Esophagus squamous epithelium (tissue), 5 donors: ENCODE measurements around the gene MICU2. TPM values are rescaled to one million over a fixed set of nuclear protein-coding genes. Genes with fewer than 3 reads are reported as not detected.

Experiments
- DNase-seq: peaks from one replicate; lab custom pipeline; 2025; lab: John Stamatoyannopoulos, UW
- H3K27ac ChIP-seq, 4 donors: fragments of 200-600 bp; sonication (generic); one replicate each; pipeline ENCODE4 v1.5.1; 2016 to 2019; ENCODE audit warnings: mild to moderate bottlenecking in 1 of 4
- H3K27me3 ChIP-seq, 4 donors: fragments of 200-600 bp; sonication (generic); 1 replicate in 3 of 4; 2 replicates in 1 of 4; pipeline versions ENCODE4 v1.5.1 to v1.6.0; 2017 to 2021; ENCODE audit warnings: antibody characterized with exemption in 1 of 4
- H3K36me3 ChIP-seq, 3 donors: fragments of 200-600 bp; sonication (generic); one replicate each; pipeline ENCODE4 v1.5.1; 2016 to 2019
- H3K4me1 ChIP-seq, 3 donors: fragments of 200-600 bp; sonication (generic); one replicate each; pipeline ENCODE4 v1.5.1; 2017 to 2019
- H3K4me3 ChIP-seq, 4 donors: fragments of 200-600 bp; sonication (generic); 1 replicate in 3 of 4; 2 replicates in 1 of 4; pipeline ENCODE4 v1.5.1; 2016 to 2019; ENCODE audit warnings: mild to moderate bottlenecking in 2 of 4, moderate library complexity in 1 of 4
- H3K9me3 ChIP-seq, 3 donors: fragments of 200-600 bp; sonication (generic); one replicate each; pipeline ENCODE4 v1.5.1; 2016 to 2019
- CTCF ChIP-seq, 6 experiments: fragments of 450-650 bp in 4 of 6; fragments of 200-600 bp in 2 of 6; sonication (generic) in 2 of 6; IDR thresholded peaks; one replicate each; pipeline ENCODE4 v1.5.1; 2016 to 2019; ENCODE audit warnings: antibody characterized with exemption in 6 of 6, mild to moderate bottlenecking in 4 of 6, moderate library complexity in 4 of 6
- POLR2A ChIP-seq, 4 donors: fragments of 450-650 bp; IDR thresholded peaks; one replicate each; pipeline ENCODE4 v1.6.1; 2017; ENCODE audit warnings: antibody characterized with exemption in 4 of 4, mild to moderate bottlenecking in 4 of 4, moderate library complexity in 3 of 4
- WGBS, 2 donors: methylation state at CpG; one replicate each; pipeline ENCODE4 v1.1.5; 2018; 5-methylcytosine and 5-hydroxymethylcytosine counted together
- intact Hi-C: fragments of 100-400 bp; cut with DNase I; formaldehyde crosslinking; loops from one replicate; pipeline ENCODE4 v1.15.0; 2022
- total RNA-seq, 4 donors: library from RNA; depleted of rRNA; stranded (reverse); fragments of >200 nt; gene quantifications; one replicate each; pipeline ENCODE4 v1.1.0, GENCODE V29; 2016
- donor health status: DM: yes; HTN: yes; CAD: no.

The MICU2 gene
- total RNA-seq, 4 donors from 2014 or later = 48.4 to 61.6 (median 51.9) TPM

- no peak for DNase-seq
- 90 to 93% methylated on average over 15 to 21 of the region's 21 CpGs for WGBS, 2 donors
- Histone ChIP-seq H3K27me3 (peaks cover 0 to 52% (median 0%) of the 10 kb centered on the region in 4 donors), H3K4me3 (no peak overlapping the region), H3K9me3 (no peaks in the 10 kb centered on the region), H3K27ac (no peak overlapping the region), H3K4me1 (no peaks in the 10 kb centered on the region), H3K36me3 (no peaks in the 10 kb centered on the region)
- intact Hi-C loops = no loop called here
- no peak for TF ChIP-seq POLR2A (IDR thresholded peaks at IDR 0.05)
- no peak for TF ChIP-seq CTCF (IDR thresholded peaks at IDR 0.05)
Measured at GRCh38 chr13:21611385-21611784, 7.4 kb upstream of the MICU2 start.

GRCh38 chr13:21610687-21611086 is 6.7 kb upstream of the MICU2 start:
- Histone ChIP-seq H3K27me3 (peaks cover 0 to 56% (median 0%) of the 10 kb centered on the region in 4 donors), H3K36me3 (no peaks in the 10 kb centered on the region), H3K27ac (no peak overlapping the region), H3K4me1 (no peaks in the 10 kb centered on the region), H3K9me3 (no peaks in the 10 kb centered on the region), H3K4me3 (no peak overlapping the region)
- DNase-seq = no peak
- intact Hi-C loops = no loop called here
- TF ChIP-seq POLR2A (IDR thresholded peaks at IDR 0.05) (no peak), CTCF (IDR thresholded peaks at IDR 0.05) (no peak)
- 96% methylated on average over 4 of the region's 12 CpGs; no CpG with 5 or more reads in 1 of the 2 donors for WGBS, 2 donors

DNA sequence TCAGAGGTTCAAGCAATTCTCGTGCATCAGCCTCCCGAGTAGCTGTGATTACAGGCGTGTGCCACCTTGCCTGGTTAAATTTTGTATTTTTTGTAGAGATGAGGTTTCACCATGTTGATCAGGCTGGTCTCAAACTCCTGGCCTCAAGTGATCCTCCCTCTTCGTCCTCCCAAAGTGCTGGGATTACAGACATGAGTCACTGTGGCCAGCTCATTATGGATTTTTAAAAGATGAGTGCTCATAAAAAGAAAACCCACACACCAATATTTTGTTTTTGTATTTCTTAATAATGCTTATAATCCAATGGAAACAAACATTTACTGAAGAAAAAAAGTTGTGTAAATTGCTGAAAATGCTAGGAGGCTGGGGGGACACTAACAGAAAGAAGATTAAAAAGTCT is 5.0 kb upstream of the MICU2 start:
- H3K27me3 ChIP-seq = peaks cover 0 to 55% (median 0%) of the 10 kb centered on the region in 4 donors
- H3K4me3 ChIP-seq = no peak overlapping the region
- no peak overlapping the region for H3K27ac ChIP-seq
- no peaks in the 10 kb centered on the region for H3K9me3 ChIP-seq
- intact Hi-C loops = no loop called here
- DNase-seq = no peak
- H3K4me1 ChIP-seq = peaks cover 0 to 6% (median 0%) of the 10 kb centered on the region in 3 donors
- H3K36me3 ChIP-seq = no peaks in the 10 kb centered on the region
- no peak for TF ChIP-seq POLR2A (IDR thresholded peaks at IDR 0.05)
- no peak for TF ChIP-seq CTCF (IDR thresholded peaks at IDR 0.05)
- 73 to 83% methylated on average over 4 of the region's 4 CpGs for WGBS, 2 donors

- H3K4me1 ChIP-seq = peaks cover 0 to 20% (median 8%) of the 10 kb centered on the region in 3 donors
- H3K27ac ChIP-seq = no peak overlapping the region
- H3K36me3 ChIP-seq = peaks cover 0 to 5% (median 0%) of the 10 kb centered on the region in 3 donors
- TF ChIP-seq CTCF (IDR thresholded peaks at IDR 0.05) (no peak), POLR2A (IDR thresholded peaks at IDR 0.05) (no peak)
- no peak for DNase-seq
- H3K27me3 ChIP-seq = peaks cover 0 to 50% (median 0%) of the 10 kb centered on the region in 4 donors
- 65 to 76% methylated on average over 5 to 6 of the region's 6 CpGs for WGBS, 2 donors
- H3K4me3 ChIP-seq = no peak overlapping the region
- H3K9me3 ChIP-seq = no peaks in the 10 kb centered on the region
- intact Hi-C loops = no loop called here
Measured at GRCh38 chr13:21606796-21607195, 2.8 kb upstream of the MICU2 start.

DNA sequence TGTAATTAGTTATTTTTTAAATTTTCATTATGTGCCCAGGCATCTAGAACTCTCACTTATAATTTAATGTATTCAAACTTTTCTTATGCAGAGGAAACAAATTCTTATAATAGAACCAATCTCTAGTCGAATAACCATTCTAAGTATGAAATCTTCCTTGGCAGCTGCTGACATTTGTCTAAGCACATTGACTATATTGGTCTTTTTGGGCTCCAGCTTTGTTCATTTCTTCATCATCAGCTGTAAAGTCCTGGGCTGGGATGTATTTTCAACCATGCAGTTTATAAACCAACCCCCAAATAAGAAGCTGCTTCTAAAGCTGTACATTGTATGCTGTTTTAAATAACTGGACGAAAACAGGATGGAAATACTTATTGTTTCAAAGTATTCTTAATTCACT is 2.3 kb upstream of the MICU2 start:
- Histone ChIP-seq H3K36me3 (peaks cover 0 to 9% (median 0%) of the 10 kb centered on the region in 3 donors), H3K27me3 (peaks cover 0 to 50% (median 0%) of the 10 kb centered on the region in 4 donors), H3K4me3 (no peak overlapping the region), H3K9me3 (no peaks in the 10 kb centered on the region), H3K4me1 (peaks cover 0 to 21% (median 8%) of the 10 kb centered on the region in 3 donors), H3K27ac (no peak overlapping the region)
- TF ChIP-seq POLR2A (IDR thresholded peaks at IDR 0.05) (no peak), CTCF (IDR thresholded peaks at IDR 0.05) (no peak)
- DNase-seq = no peak
- intact Hi-C loops = no loop called here
- 53 to 83% methylated on average over 2 of the region's 2 CpGs for WGBS, 2 donors
